ENCODE measurements around the gene KCTD1.

DNA sequence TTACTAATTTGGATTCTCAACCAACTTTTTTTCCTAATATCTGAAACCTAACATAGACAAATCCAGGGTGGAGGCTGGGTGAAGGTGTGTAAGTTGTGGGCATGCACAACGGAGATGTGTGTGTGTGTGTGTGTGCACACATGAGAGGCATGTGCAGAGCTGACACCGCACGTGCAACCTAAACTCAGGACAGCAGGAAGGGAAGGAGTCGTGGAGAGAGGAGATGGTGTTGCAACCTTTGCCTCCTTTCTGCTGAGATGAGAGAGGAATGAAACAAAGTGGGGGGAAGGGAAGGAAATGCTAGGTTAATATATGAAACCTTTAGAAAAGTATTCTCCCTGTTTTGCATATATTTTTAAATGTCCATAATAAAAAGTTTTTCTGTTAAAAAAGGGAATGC lies 64.7 kb downstream of the KCTD1 start:
- TF ChIP-seq RAD21 (conservative IDR thresholded peaks at IDR 0.05) (no peak), POLR2AphosphoS5 (IDR thresholded peaks at IDR 0.05) (no peak), EP300 (conservative IDR thresholded peaks at IDR 0.05; ENCODE audit: poor library complexity, severe bottlenecking) (no peak), CTCF (IDR thresholded peaks at IDR 0.05; ENCODE audit: poor library complexity, severe bottlenecking) (no peak), TAF1 (IDR thresholded peaks at IDR 0.05; ENCODE audit: low read depth) (no peak)
- TF ChIP-seq, protein P1, sequence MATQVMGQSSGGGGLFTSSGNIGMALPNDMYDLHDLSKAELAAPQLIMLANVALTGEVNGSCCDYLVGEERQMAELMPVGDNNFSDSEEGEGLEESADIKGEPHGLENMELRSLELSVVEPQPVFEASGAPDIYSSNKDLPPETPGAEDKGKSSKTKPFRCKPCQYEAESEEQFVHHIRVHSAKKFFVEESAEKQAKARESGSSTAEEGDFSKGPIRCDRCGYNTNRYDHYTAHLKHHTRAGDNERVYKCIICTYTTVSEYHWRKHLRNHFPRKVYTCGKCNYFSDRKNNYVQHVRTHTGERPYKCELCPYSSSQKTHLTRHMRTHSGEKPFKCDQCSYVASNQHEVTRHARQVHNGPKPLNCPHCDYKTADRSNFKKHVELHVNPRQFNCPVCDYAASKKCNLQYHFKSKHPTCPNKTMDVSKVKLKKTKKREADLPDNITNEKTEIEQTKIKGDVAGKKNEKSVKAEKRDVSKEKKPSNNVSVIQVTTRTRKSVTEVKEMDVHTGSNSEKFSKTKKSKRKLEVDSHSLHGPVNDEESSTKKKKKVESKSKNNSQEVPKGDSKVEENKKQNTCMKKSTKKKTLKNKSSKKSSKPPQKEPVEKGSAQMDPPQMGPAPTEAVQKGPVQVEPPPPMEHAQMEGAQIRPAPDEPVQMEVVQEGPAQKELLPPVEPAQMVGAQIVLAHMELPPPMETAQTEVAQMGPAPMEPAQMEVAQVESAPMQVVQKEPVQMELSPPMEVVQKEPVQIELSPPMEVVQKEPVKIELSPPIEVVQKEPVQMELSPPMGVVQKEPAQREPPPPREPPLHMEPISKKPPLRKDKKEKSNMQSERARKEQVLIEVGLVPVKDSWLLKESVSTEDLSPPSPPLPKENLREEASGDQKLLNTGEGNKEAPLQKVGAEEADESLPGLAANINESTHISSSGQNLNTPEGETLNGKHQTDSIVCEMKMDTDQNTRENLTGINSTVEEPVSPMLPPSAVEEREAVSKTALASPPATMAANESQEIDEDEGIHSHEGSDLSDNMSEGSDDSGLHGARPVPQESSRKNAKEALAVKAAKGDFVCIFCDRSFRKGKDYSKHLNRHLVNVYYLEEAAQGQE (IDR thresholded peaks at IDR 0.05; ENCODE audit: borderline replicate concordance), result no peak
